Measurements from ENCODE around the gene FLOT1.
A peak's percentile ranks its signal among the peaks of the same experiment; 100 is the strongest.

Gene FLOT1

GRCh38 chr6:30678964-30679726, 63.3 kb downstream of the FLOT1 start:
- peak; percentile 77 for DNase-seq
